Glutamatergic neuron (in vitro differentiated cells): ENCODE data around the gene NLGN4Y. TPM values are rescaled to one million over a fixed set of nuclear protein-coding genes. Genes with fewer than 3 reads are reported as not detected.

Experiments used
- DNase-seq: peaks from one replicate; pipeline ENCODE4 v3.0.0; 2022
- H3K27ac Mint-ChIP-seq: one replicate; pipeline ENCODE4 v1.8.0; 2020; ENCODE audit warnings: mild to moderate bottlenecking, mixed read lengths, inconsistent platforms; ENCODE audit not compliant: unreplicated experiment
- H3K27me3 Mint-ChIP-seq: one replicate; pipeline ENCODE4 v1.8.0; 2020; ENCODE audit warnings: mild to moderate bottlenecking, moderate library complexity, mixed read lengths, inconsistent platforms; ENCODE audit not compliant: unreplicated experiment
- H3K36me3 Mint-ChIP-seq: one replicate; pipeline ENCODE4 v1.8.0; 2020; ENCODE audit warnings: mild to moderate bottlenecking, mixed read lengths, inconsistent platforms; ENCODE audit not compliant: unreplicated experiment
- H3K4me1 Mint-ChIP-seq: one replicate; pipeline ENCODE4 v1.8.0; 2020; ENCODE audit warnings: mild to moderate bottlenecking, low read depth, mixed read lengths, inconsistent platforms; ENCODE audit not compliant: unreplicated experiment
- H3K4me3 Mint-ChIP-seq: one replicate; pipeline ENCODE4 v1.8.0; 2020; ENCODE audit warnings: mild to moderate bottlenecking, mixed read lengths, inconsistent platforms; ENCODE audit not compliant: unreplicated experiment
- H3K9me3 Mint-ChIP-seq: one replicate; pipeline ENCODE4 v1.8.0; 2020; ENCODE audit warnings: mild to moderate bottlenecking, moderate library complexity, mixed read lengths, inconsistent platforms; ENCODE audit not compliant: unreplicated experiment
- total RNA-seq: library from RNA; stranded (reverse); fragmentation: NEBNext Ultra II Directional; extraction: Animal tissue kit (Norgen Biotek cat#: 25700); gene quantifications from one replicate; pipeline ENCODE4 v1.2.1, GENCODE V29; 2021; ENCODE audit not compliant: unreplicated experiment
- TF ChIP-seq, protein P1 (sequence below): fragments of 200-600 bp; sonication (generic); IDR thresholded peaks from one replicate; pipeline ENCODE4 v1.5.0; 2021; ENCODE audit not compliant: partially characterized antibody, unreplicated experiment

Gene NLGN4Y
- total RNA-seq, 1 donor from 2014 or later: 16.5 TPM

DNA sequence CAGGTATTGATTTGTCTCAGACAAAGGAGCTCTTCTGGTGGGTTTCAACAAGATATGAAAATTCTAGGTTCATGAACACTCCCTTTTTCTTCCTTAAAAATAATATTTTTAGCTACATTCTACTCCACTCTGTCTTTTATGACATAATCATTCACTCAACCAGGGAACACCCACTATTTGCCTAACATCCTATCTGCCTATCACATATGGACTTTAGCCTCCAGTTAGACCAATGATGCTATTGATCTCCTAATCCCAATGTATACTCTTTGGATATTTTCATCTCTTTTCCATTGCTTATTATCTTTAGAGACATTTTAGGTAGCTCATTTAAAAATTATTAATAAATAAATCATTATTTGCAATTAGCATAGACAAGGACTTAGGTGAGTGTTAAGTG is 110.6 kb downstream of the NLGN4Y start:
- Mint-ChIP-seq H3K9me3 (no peaks in the 10 kb centered on the region), H3K27ac (no peak overlapping the region), H3K36me3 (no peaks in the 10 kb centered on the region), H3K4me1 (peaks cover 3% of the 10 kb centered on the region), H3K4me3 (no peak overlapping the region), H3K27me3 (no peaks in the 10 kb centered on the region)
- TF ChIP-seq, protein P1, sequence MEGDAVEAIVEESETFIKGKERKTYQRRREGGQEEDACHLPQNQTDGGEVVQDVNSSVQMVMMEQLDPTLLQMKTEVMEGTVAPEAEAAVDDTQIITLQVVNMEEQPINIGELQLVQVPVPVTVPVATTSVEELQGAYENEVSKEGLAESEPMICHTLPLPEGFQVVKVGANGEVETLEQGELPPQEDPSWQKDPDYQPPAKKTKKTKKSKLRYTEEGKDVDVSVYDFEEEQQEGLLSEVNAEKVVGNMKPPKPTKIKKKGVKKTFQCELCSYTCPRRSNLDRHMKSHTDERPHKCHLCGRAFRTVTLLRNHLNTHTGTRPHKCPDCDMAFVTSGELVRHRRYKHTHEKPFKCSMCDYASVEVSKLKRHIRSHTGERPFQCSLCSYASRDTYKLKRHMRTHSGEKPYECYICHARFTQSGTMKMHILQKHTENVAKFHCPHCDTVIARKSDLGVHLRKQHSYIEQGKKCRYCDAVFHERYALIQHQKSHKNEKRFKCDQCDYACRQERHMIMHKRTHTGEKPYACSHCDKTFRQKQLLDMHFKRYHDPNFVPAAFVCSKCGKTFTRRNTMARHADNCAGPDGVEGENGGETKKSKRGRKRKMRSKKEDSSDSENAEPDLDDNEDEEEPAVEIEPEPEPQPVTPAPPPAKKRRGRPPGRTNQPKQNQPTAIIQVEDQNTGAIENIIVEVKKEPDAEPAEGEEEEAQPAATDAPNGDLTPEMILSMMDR: no peak
- no peak for DNase-seq

DNA sequence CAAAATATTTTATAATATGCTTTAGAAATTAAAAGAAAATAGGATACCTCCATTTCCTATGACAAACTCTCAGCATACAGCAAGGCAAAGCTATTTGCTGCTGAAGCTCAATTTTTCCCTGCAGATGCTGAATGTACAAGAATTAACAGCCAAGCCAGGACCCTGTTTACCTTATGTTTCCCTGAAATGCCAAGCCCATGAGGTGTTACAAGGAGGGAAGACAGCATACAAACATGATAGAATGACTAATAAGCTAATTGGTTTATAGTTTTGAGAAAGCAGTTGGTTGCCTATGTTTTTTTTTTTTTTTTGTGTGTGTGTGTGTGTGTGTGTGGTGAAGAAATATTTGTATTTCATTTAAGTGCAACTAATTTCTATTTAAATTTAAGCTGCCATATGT is 113.2 kb downstream of the NLGN4Y start:
- DNase-seq: no peak
- Mint-ChIP-seq H3K36me3 (no peaks in the 10 kb centered on the region), H3K27me3 (no peaks in the 10 kb centered on the region), H3K9me3 (peaks cover 2% of the 10 kb centered on the region), H3K27ac (no peak overlapping the region), H3K4me1 (peaks cover 5% of the 10 kb centered on the region), H3K4me3 (no peak overlapping the region)
- TF ChIP-seq, protein P1: no peak

DNA sequence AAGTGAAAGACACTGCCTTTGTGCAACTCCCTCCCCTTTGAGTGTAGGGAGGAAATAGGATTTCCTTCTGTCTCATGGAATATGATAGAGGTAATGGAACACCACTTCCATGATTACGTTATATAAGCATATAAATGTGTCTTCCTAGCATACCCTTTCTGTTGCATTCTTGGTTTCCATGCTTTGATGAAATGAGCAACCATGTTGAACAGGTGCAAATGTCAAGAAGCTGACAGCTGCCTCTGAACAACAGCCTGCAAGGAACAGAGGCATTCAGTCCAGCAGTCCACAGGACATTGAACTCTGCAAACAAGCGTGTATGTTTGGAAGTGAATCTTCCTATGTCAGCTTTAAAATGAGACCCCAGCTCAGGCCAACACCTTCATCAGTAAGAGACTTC is 117.5 kb downstream of the NLGN4Y start:
- no peak for DNase-seq
- Mint-ChIP-seq H3K4me1 (peaks cover 9% of the 10 kb centered on the region), H3K4me3 (no peak overlapping the region), H3K27ac (no peak overlapping the region), H3K36me3 (no peaks in the 10 kb centered on the region), H3K27me3 (peaks cover 4% of the 10 kb centered on the region), H3K9me3 (peaks cover 4% of the 10 kb centered on the region)
- TF ChIP-seq, protein P1: no peak

DNA sequence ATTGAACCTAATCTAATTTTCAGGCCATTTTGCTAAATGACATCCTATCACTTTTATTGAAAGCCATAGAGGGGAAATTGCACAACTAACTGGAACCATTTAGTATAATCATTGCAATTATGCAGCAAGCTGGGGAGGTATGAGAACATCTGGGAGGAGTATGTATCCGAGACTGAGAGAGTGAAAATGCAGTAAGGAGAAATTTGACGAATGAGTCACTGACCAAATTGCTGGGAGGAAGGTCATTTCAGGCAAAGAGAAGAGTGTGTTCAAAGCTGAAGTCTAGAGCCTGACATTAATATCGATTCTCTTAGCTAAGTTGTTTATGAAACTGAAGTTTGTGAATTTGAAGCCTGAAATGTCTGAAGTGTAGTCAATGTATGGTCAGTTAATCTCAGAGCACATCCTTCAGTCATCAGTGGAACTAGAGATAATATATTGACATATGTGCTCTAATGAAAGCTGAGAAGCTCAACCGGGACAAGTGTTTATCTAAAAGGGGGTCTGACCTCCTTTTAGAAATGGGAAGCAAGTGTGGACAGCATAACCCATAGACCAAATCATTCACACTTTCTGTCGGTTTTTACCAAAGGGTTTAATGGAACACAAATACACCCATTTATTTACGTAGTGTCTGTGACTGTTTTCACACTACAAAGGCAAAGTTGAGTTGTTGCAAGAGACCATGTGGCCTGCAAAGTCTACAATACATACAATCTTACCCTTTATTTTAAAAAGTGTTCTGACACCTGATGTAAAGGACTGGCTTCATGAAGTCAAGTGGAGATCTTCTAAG is 120.0 kb downstream of the NLGN4Y start:
- Mint-ChIP-seq H3K27me3 (peaks cover 4% of the 10 kb centered on the region), H3K4me1 (peaks cover 9% of the 10 kb centered on the region), H3K36me3 (no peaks in the 10 kb centered on the region), H3K27ac (no peak overlapping the region), H3K9me3 (peaks cover 4% of the 10 kb centered on the region), H3K4me3 (no peak overlapping the region)
- no peak for DNase-seq
- TF ChIP-seq, protein P1: no peak

DNA sequence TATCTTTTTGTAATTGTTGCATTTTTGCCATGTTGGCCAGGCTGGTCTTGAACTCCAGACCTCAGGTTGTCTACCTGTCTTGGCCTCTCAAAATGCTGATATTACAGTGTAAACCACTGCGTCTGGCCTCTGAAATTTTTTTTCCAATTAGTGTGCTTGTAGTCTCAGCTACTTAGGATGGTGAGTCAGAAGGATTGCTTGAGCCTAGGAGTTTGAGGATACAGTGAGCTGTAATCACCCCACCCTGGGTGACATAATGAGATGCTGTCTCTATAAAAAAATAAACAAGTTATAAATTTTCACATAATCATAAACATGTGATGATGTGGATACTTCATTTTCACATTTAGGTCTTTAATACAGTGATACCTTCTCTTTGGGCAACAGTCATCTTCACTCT is 154.9 kb downstream of the NLGN4Y start:
- Mint-ChIP-seq H3K27ac (no peak overlapping the region), H3K9me3 (no peaks in the 10 kb centered on the region), H3K36me3 (no peaks in the 10 kb centered on the region), H3K4me1 (no peaks in the 10 kb centered on the region), H3K4me3 (no peak overlapping the region), H3K27me3 (peaks cover 2% of the 10 kb centered on the region)
- no peak for DNase-seq
- TF ChIP-seq, protein P1: no peak
